Kidney epithelial cell (primary cell): ENCODE results near the gene FLNC. TPM values are rescaled to one million over a fixed set of nuclear protein-coding genes. Genes with fewer than 3 reads are reported as not detected.

ENCODE experiments used
- DNase-seq: peaks from one replicate; pipeline ENCODE4 v3.0.0-alpha.2; 2010; ENCODE audit warnings: low read depth
- H3K27me3 ChIP-seq: 2 replicates; pipeline ENCODE4 v1.6.0; 2011; ENCODE audit warnings: low read length; ENCODE audit not compliant: control insufficient read depth, insufficient read depth
- H3K36me3 ChIP-seq: 2 replicates; pipeline ENCODE4 v1.5.1; 2011; ENCODE audit warnings: low read length; ENCODE audit not compliant: control insufficient read depth, insufficient read depth
- H3K4me3 ChIP-seq: 2 replicates; pipeline ENCODE4 v1.5.1; 2011; ENCODE audit warnings: low read depth, mild to moderate bottlenecking, control low read depth, low read length
- total RNA-seq: library from RNA; depleted of rRNA; stranded (reverse); fragments of >200 nt; gene quantifications from 2 replicates; pipeline ENCODE4 v1.2.3, GENCODE V29; 2015
- TF ChIP-seq, protein P1 (sequence below): IDR thresholded peaks from 2 replicates; pipeline ENCODE4 v1.5.1; 2011; ENCODE audit warnings: mild to moderate bottlenecking, moderate library complexity, low read length, control low read depth, inconsistent platforms; ENCODE audit not compliant: insufficient read depth, poor library complexity, severe bottlenecking

The FLNC gene
- total RNA-seq, 1 donor from 2014 or later, result 243 TPM

DNA sequence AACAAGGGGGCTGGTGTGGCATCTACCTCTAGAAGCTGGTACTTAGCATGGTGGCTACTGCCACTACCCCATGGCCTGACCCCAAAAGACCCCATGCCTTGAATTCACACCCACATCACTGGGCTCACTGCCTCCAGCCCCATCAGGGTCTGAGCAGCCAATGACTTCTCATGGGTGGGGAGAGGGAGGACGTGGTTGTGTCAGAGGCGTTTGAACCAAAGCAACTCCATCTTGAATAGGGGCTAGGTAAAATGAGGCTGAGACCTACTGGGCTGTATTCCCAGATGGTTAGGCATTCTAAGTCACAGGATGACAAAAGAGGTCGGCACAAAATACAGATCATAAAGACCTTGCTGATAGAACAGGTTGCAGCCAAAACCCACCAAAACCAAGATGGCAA lies 65.1 kb downstream of the FLNC start:
- Histone ChIP-seq H3K36me3 (no peaks in the 10 kb centered on the region), H3K27me3 (peaks cover 8% of the 10 kb centered on the region), H3K4me3 (no peak overlapping the region)
- DNase-seq, result no peak
- TF ChIP-seq, protein P1, sequence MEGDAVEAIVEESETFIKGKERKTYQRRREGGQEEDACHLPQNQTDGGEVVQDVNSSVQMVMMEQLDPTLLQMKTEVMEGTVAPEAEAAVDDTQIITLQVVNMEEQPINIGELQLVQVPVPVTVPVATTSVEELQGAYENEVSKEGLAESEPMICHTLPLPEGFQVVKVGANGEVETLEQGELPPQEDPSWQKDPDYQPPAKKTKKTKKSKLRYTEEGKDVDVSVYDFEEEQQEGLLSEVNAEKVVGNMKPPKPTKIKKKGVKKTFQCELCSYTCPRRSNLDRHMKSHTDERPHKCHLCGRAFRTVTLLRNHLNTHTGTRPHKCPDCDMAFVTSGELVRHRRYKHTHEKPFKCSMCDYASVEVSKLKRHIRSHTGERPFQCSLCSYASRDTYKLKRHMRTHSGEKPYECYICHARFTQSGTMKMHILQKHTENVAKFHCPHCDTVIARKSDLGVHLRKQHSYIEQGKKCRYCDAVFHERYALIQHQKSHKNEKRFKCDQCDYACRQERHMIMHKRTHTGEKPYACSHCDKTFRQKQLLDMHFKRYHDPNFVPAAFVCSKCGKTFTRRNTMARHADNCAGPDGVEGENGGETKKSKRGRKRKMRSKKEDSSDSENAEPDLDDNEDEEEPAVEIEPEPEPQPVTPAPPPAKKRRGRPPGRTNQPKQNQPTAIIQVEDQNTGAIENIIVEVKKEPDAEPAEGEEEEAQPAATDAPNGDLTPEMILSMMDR, result no peak

DNA sequence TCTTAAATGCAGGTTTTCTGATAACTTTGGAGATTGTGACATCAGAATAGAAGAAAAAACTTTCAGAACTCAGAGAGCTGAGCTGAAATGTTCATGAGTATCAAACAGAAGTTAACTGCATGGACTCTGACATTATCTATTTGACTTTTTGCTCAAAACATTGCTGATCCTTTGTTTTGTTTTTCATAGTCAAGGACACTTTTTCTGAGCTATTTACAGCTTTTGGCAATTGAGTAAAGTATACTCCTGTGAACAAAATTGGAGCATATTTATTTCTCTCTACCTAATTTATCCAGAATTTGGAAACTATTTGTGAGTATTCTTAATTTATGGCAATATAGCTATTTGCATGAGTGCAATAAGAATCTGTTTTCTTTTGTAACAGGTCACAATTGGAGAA lies 69.2 kb downstream of the FLNC start:
- TF ChIP-seq, protein P1, result no peak
- no peaks in the 10 kb centered on the region for H3K27me3 ChIP-seq
- no peak for DNase-seq
- H3K4me3 ChIP-seq, result no peak overlapping the region
- no peaks in the 10 kb centered on the region for H3K36me3 ChIP-seq

DNA sequence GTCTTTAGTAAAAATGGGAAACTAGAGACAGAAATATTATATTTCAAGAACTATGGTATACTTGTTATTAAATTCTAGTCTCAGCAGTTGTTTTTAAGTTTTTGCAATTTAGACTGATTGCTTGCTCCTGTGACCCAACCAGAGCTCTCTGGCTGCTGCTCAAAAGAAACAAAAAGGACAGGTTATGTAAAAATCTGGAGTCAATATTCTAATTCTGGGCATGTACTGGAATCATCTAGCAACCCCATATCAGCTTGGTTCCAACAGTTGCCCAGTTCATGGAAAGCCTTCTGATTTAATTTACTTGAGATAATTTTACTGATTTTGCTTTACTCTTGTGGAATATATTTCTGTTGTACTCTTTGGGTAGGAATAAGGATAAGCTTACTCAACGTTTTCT lies 70.0 kb downstream of the FLNC start:
- no peaks in the 10 kb centered on the region for H3K27me3 ChIP-seq
- H3K4me3 ChIP-seq, result no peak overlapping the region
- DNase-seq, result no peak
- H3K36me3 ChIP-seq, result no peaks in the 10 kb centered on the region
- TF ChIP-seq, protein P1, result no peak

DNA sequence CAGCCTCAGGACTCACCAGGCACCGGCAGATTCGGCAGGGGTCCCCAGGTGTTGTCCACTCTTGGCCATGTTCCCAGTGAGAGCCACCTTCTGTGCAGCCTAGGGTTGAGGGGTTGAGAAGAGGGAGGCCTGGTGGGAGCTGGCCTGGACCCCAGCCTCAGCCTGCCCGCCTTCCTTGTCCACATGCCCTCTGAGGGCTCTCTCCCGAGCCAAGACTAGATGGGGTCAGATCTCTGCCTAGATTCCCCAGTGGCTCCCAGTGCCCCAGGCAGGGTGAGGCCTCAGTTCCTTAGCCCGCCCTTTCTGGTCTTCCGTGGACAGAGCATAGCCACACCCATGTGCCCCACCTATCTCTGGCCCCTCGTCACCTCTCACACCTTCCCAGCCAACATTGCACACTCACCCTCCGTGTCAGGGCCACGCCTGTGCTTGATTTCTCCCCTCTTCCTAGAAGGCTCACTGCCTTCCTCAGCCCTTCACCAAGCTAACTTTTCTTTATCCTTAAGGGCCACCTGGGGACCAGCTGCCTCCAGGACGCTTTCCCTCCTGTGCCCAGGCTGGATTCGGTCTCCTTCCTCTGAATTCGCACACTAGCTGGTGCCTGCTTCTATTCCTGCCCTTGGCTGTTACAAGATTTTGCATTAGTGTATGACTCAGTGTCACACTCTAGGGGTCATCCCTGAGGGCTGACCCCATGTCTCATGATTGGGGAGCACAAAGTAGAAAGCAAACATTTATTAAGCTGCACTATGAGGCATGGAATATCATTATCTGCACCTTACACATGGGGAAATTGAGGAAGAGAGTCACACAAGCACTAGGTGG lies 72.8 kb downstream of the FLNC start:
- H3K4me3 ChIP-seq, result no peak overlapping the region
- H3K36me3 ChIP-seq, result no peaks in the 10 kb centered on the region
- DNase-seq, result no peak
- TF ChIP-seq, protein P1, result no peak
- H3K27me3 ChIP-seq, result no peaks in the 10 kb centered on the region

DNA sequence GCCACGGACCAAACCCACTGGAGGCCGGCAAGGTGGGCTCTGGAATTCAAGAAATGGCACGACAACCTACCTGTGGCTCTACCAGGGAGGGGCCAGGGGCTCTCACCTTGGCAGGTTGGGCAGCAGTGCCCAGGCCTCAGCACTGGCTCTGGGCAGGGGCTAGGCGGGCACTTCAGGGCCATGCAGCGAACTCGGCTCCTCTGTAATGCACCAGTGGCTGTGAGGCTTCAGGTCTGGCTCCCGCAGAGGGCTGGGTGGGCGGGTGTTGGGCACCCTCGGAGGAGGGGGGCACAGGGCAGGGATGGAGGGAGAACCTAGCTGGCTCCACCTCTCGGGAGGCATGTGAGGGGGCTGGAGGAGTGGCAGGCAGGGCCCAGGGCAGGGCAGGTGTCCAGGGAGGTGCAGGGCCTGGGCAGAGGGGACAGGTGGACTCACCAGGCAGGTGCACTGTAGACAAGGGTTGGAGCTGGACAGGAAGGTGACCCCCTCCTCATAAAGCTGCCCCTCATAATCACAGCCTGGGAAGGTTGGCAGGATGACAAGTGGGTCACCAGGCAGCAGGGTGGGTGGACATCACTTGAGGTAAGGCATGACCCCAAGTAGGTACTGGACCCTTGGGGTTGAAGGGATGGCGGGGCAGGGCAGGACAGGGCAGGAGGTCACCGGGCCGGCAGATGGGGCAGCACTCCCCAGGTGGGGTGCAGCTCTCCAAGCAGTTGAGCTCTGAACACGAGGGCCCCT lies 73.6 kb downstream of the FLNC start:
- no peak for DNase-seq
- H3K4me3 ChIP-seq, result no peak overlapping the region
- H3K27me3 ChIP-seq, result no peaks in the 10 kb centered on the region
- TF ChIP-seq, protein P1, result no peak
- H3K36me3 ChIP-seq, result no peaks in the 10 kb centered on the region
